Measurements from ENCODE around the gene SKIDA1.

Gene SKIDA1

GRCh38 chr10:21495002-21495751, 30.3 kb downstream of the SKIDA1 start:
- no peaks in the 10 kb centered on the region for H3K36me3 ChIP-seq (ENCODE audit: control insufficient read depth in 2 of 2, insufficient read depth in 2 of 2, low read length in 2 of 2)
- H3K9ac ChIP-seq (ENCODE audit: low read depth in 1 of 2, low read length in 2 of 2): peak overlapping the region; percentile 26 to 45
- no peak overlapping the region for H3K27ac ChIP-seq (ENCODE audit: low read depth in 2 of 2, low read length in 2 of 2)
- no peaks in the 10 kb centered on the region for H3K9me3 ChIP-seq (ENCODE audit: control insufficient read depth in 2 of 2, low read length in 2 of 2)
- H3K4me3 ChIP-seq (ENCODE audit: low read length in 2 of 2): peak overlapping the region; percentile 71 to 77
- peaks cover 22 to 23% of the 10 kb centered on the region in 2 donors for H3K4me1 ChIP-seq (ENCODE audit: control insufficient read depth in 2 of 2, insufficient read depth in 2 of 2, low read length in 2 of 2)
- peaks cover 35 to 41% of the 10 kb centered on the region in 2 donors for H3K27me3 ChIP-seq (ENCODE audit: control insufficient read depth in 2 of 2, insufficient read depth in 2 of 2, low read length in 2 of 2)

DNA sequence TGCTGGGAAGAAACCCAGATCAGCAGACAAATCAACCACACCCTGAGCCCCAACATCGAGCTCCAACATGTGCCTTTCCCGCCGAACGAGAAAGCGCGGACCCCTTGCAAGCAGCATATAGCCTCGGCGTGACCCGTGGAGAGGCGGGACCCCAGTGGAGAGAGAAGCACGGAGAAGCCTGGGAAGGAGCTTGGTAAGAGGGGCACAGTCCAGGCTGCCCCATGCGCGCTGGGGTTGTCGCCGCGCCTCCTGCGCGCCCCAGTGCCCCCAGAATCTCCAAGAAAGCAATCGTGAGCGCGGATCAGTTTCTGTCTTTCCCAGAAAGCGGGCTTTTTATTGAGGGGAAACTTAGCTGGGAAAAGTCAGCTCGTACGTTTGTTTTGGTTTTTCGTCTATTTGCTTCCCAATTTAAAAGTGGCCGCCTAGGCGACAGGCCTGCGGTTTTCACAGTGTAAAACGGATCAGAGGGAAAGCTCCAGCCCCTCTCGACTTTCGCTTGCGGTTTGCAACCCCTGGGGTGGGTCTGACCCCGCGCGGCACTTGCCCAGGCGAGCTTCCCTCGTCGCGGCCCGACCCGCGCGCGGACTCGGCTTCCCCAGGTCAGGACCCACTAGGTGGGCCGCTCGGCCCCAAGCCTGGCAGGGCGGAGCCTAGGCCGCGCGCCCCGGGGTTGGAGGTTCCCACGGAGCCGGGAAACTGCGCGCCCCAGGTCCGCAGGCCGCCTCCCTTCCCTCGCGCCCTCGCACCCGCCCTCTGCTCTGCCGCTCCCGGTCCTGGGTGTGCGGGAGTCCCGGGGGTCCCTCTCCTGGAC, 31.1 kb downstream of the SKIDA1 start:
- H3K9me3 ChIP-seq (ENCODE audit: control insufficient read depth in 2 of 2, low read length in 2 of 2): no peaks in the 10 kb centered on the region
- no peak overlapping the region for H3K27ac ChIP-seq (ENCODE audit: low read depth in 2 of 2, low read length in 2 of 2)
- H3K4me1 ChIP-seq (ENCODE audit: control insufficient read depth in 2 of 2, insufficient read depth in 2 of 2, low read length in 2 of 2): peaks cover 22 to 23% of the 10 kb centered on the region in 2 donors
- H3K27me3 ChIP-seq (ENCODE audit: control insufficient read depth in 2 of 2, insufficient read depth in 2 of 2, low read length in 2 of 2): peaks cover 31 to 35% of the 10 kb centered on the region in 2 donors
- peak overlapping the region; percentile 71 to 77 for H3K4me3 ChIP-seq (ENCODE audit: low read length in 2 of 2)
- no peaks in the 10 kb centered on the region for H3K36me3 ChIP-seq (ENCODE audit: control insufficient read depth in 2 of 2, insufficient read depth in 2 of 2, low read length in 2 of 2)
- H3K9ac ChIP-seq (ENCODE audit: low read depth in 1 of 2, low read length in 2 of 2): peak overlapping the region; percentile 26 to 45

- peaks cover 22 to 23% of the 10 kb centered on the region in 2 donors for H3K4me1 ChIP-seq (ENCODE audit: control insufficient read depth in 2 of 2, insufficient read depth in 2 of 2, low read length in 2 of 2)
- no peak overlapping the region for H3K27ac ChIP-seq (ENCODE audit: low read depth in 2 of 2, low read length in 2 of 2)
- no peak overlapping the region for H3K9ac ChIP-seq (ENCODE audit: low read depth in 1 of 2, low read length in 2 of 2)
- H3K9me3 ChIP-seq (ENCODE audit: control insufficient read depth in 2 of 2, low read length in 2 of 2): no peaks in the 10 kb centered on the region
- peak overlapping the region in 1 of 2 donors; percentile 77 for H3K4me3 ChIP-seq (ENCODE audit: low read length in 2 of 2)
- H3K27me3 ChIP-seq (ENCODE audit: control insufficient read depth in 2 of 2, insufficient read depth in 2 of 2, low read length in 2 of 2): peaks cover 26 to 33% of the 10 kb centered on the region in 2 donors
- no peaks in the 10 kb centered on the region for H3K36me3 ChIP-seq (ENCODE audit: control insufficient read depth in 2 of 2, insufficient read depth in 2 of 2, low read length in 2 of 2)
These were observed 31.7 kb downstream of the SKIDA1 start for GRCh38 chr10:21493784-21494183.

DNA sequence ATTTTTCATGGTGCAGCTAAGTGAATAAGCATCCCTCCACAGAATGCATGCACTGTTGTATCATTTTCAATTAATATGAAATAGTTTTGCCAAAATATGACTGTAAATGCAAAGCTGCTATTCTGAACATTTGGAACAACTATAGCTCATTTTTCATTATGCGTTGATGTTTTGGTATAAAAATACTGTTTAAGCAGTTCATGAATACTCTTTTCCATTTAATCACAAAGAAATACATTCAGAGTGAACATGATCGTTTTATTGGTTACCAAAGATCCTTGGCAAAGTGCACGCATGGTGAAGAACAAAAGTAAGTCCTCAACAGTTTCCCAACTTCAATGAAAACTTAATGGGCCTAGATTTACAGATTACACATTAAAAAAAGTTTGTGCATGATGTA, 33.1 kb downstream of the SKIDA1 start:
- H3K4me3 ChIP-seq (ENCODE audit: low read length in 2 of 2): no peak overlapping the region
- H3K27me3 ChIP-seq (ENCODE audit: control insufficient read depth in 2 of 2, insufficient read depth in 2 of 2, low read length in 2 of 2): peaks cover 22 to 23% of the 10 kb centered on the region in 2 donors
- H3K9me3 ChIP-seq (ENCODE audit: control insufficient read depth in 2 of 2, low read length in 2 of 2): no peaks in the 10 kb centered on the region
- H3K4me1 ChIP-seq (ENCODE audit: control insufficient read depth in 2 of 2, insufficient read depth in 2 of 2, low read length in 2 of 2): peaks cover 22% of the 10 kb centered on the region in 2 donors
- H3K9ac ChIP-seq (ENCODE audit: low read depth in 1 of 2, low read length in 2 of 2): no peak overlapping the region
- H3K36me3 ChIP-seq (ENCODE audit: control insufficient read depth in 2 of 2, insufficient read depth in 2 of 2, low read length in 2 of 2): no peaks in the 10 kb centered on the region
- H3K27ac ChIP-seq (ENCODE audit: low read depth in 2 of 2, low read length in 2 of 2): no peak overlapping the region

GRCh38 chr10:21490711-21491105, 34.8 kb downstream of the SKIDA1 start:
- Histone ChIP-seq H3K27ac (ENCODE audit: low read depth in 2 of 2, low read length in 2 of 2) (no peak overlapping the region), H3K36me3 (ENCODE audit: control insufficient read depth in 2 of 2, insufficient read depth in 2 of 2, low read length in 2 of 2) (no peaks in the 10 kb centered on the region), H3K9ac (ENCODE audit: low read depth in 1 of 2, low read length in 2 of 2) (no peak overlapping the region), H3K4me1 (ENCODE audit: control insufficient read depth in 2 of 2, insufficient read depth in 2 of 2, low read length in 2 of 2) (peaks cover 12 to 13% of the 10 kb centered on the region in 2 donors), H3K9me3 (ENCODE audit: control insufficient read depth in 2 of 2, low read length in 2 of 2) (no peaks in the 10 kb centered on the region), H3K4me3 (ENCODE audit: low read length in 2 of 2) (no peak overlapping the region), H3K27me3 (ENCODE audit: control insufficient read depth in 2 of 2, insufficient read depth in 2 of 2, low read length in 2 of 2) (peaks cover 17 to 18% of the 10 kb centered on the region in 2 donors)

GRCh38 chr10:21490028-21490710, 35.3 kb downstream of the SKIDA1 start:
- Histone ChIP-seq H3K9me3 (ENCODE audit: control insufficient read depth in 2 of 2, low read length in 2 of 2) (no peaks in the 10 kb centered on the region), H3K27ac (ENCODE audit: low read depth in 2 of 2, low read length in 2 of 2) (no peak overlapping the region), H3K9ac (ENCODE audit: low read depth in 1 of 2, low read length in 2 of 2) (no peak overlapping the region), H3K27me3 (ENCODE audit: control insufficient read depth in 2 of 2, insufficient read depth in 2 of 2, low read length in 2 of 2) (peaks cover 12 to 14% of the 10 kb centered on the region in 2 donors), H3K4me1 (ENCODE audit: control insufficient read depth in 2 of 2, insufficient read depth in 2 of 2, low read length in 2 of 2) (peaks cover 7 to 8% of the 10 kb centered on the region in 2 donors), H3K4me3 (ENCODE audit: low read length in 2 of 2) (no peak overlapping the region), H3K36me3 (ENCODE audit: control insufficient read depth in 2 of 2, insufficient read depth in 2 of 2, low read length in 2 of 2) (no peaks in the 10 kb centered on the region)

GRCh38 chr10:21488957-21489446, 36.5 kb downstream of the SKIDA1 start:
- peaks cover 3 to 4% of the 10 kb centered on the region in 2 donors for H3K27me3 ChIP-seq (ENCODE audit: control insufficient read depth in 2 of 2, insufficient read depth in 2 of 2, low read length in 2 of 2)

GRCh38 chr10:21488246-21488956, 37.1 kb downstream of the SKIDA1 start:
- Histone ChIP-seq H3K4me3 (ENCODE audit: low read length in 2 of 2) (no peak overlapping the region), H3K9me3 (ENCODE audit: control insufficient read depth in 2 of 2, low read length in 2 of 2) (no peaks in the 10 kb centered on the region), H3K36me3 (ENCODE audit: control insufficient read depth in 2 of 2, insufficient read depth in 2 of 2, low read length in 2 of 2) (no peaks in the 10 kb centered on the region), H3K9ac (ENCODE audit: low read depth in 1 of 2, low read length in 2 of 2) (no peak overlapping the region), H3K27me3 (ENCODE audit: control insufficient read depth in 2 of 2, insufficient read depth in 2 of 2, low read length in 2 of 2) (no peaks in the 10 kb centered on the region), H3K27ac (ENCODE audit: low read depth in 2 of 2, low read length in 2 of 2) (no peak overlapping the region), H3K4me1 (ENCODE audit: control insufficient read depth in 2 of 2, insufficient read depth in 2 of 2, low read length in 2 of 2) (no peaks in the 10 kb centered on the region)

More at GRCh38 chr10:21488957-21489446, 36.5 kb downstream of the SKIDA1 start:
- Histone ChIP-seq H3K4me1 (ENCODE audit: control insufficient read depth in 2 of 2, insufficient read depth in 2 of 2, low read length in 2 of 2) (no peaks in the 10 kb centered on the region), H3K36me3 (ENCODE audit: control insufficient read depth in 2 of 2, insufficient read depth in 2 of 2, low read length in 2 of 2) (no peaks in the 10 kb centered on the region), H3K4me3 (ENCODE audit: low read length in 2 of 2) (no peak overlapping the region), H3K9ac (ENCODE audit: low read depth in 1 of 2, low read length in 2 of 2) (no peak overlapping the region), H3K27ac (ENCODE audit: low read depth in 2 of 2, low read length in 2 of 2) (no peak overlapping the region), H3K9me3 (ENCODE audit: control insufficient read depth in 2 of 2, low read length in 2 of 2) (no peaks in the 10 kb centered on the region)

DNA sequence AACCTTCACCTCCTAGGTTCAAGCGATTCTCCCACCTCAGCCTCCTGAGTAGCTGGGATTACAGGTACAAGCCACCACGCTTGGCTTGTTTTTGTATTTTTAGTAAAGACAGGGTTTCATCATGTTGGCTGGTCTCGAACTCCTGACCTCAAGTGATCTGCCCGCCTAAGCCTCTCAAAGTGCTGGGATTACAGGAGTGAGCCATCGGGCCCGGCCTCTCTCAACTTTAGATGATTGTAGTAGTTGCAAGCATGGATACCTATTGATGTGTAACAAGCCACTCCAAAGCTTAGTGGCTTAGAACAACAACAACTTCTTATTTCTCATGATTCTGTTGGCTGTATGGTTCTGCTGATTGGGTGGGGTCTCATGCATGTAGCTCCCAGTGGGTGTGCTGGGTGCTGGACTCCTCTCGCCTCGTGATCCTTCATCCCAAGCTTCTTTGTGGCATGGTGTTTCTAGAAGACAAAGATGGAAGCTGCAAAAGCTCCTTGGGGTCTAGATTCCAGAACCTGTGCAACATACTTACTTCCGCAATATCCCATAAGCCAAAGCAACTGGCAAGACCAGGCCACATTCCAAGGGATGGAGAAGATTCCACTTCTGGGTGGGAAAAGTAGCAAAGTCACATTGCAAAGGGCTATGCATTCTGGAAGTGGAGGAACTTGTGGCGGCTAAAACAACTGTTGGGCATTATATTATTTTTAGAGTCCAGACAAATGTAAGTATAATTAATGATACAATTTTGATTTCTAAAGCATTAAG, 37.9 kb downstream of the SKIDA1 start:
- H3K4me3 ChIP-seq (ENCODE audit: low read length in 2 of 2): no peak overlapping the region
- H3K9me3 ChIP-seq (ENCODE audit: control insufficient read depth in 2 of 2, low read length in 2 of 2): no peaks in the 10 kb centered on the region
- no peaks in the 10 kb centered on the region for H3K27me3 ChIP-seq (ENCODE audit: control insufficient read depth in 2 of 2, insufficient read depth in 2 of 2, low read length in 2 of 2)
- H3K27ac ChIP-seq (ENCODE audit: low read depth in 2 of 2, low read length in 2 of 2): no peak overlapping the region
- no peaks in the 10 kb centered on the region for H3K36me3 ChIP-seq (ENCODE audit: control insufficient read depth in 2 of 2, insufficient read depth in 2 of 2, low read length in 2 of 2)
- H3K4me1 ChIP-seq (ENCODE audit: control insufficient read depth in 2 of 2, insufficient read depth in 2 of 2, low read length in 2 of 2): no peaks in the 10 kb centered on the region
- no peak overlapping the region for H3K9ac ChIP-seq (ENCODE audit: low read depth in 1 of 2, low read length in 2 of 2)

Measured in mucosa of rectum (tissue), 2 donors.